Suppressor macrophage (primary cell): ENCODE results near the gene TECPR2.

Source experiments
- DNase-seq, 4 experiments: peaks; one replicate each; pipeline ENCODE4 v3.0.0-alpha.2; 2020 to 2022

The TECPR2 gene

DNA sequence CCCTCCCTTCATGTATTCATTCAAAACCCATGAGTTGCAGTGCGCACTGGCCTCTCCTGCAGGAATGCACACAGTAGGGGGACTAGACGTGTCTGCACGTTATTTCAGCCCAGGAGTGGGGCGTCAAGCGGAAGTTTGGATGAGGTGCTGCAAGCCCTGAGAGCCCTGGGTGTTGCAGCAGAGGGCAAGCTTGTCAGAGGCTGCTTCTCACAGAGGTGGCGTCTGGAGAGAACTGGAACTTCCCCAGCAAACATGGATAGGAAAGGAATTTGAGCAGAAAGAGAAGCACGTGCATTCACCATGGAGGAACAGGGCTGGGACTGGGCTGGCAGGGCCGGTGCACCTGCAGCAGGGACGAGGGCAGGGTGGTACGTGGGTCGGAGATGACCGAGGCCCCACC is 64.9 kb downstream of the TECPR2 start:
- DNase-seq = no peak

DNA sequence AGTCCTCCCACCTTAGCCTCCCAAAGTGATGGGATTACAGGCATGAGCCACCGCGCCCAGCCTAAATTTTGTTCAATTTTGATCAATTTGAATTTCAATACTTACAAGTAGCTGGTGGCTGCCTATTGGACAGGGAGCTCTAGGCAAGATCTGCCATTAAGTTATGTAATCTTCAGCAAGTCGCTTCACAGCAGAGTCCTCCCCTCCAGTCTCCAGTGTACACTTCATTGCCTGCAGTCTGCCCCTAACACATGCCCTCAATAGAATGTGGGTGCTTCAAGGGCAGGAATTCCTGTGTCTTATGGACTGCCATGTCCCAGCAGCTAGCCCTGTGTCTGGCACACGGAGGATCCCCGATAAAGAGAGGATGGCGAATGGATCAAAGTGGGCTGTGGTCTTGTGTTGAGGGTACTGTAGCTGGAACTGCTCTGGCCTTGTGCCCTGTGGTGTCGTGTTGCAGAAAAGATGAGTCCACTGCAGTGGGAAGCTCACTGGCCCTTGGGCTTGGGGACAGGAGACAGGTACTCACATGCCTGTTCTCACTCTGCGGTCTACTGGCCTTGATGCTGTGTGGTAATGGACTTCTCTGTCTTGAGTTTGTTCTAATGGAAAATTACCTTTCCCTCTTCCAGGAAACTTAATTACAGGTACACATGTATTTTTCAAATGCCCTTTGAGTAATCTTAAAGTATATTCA is 67.6 kb downstream of the TECPR2 start:
- no peak for DNase-seq

DNA sequence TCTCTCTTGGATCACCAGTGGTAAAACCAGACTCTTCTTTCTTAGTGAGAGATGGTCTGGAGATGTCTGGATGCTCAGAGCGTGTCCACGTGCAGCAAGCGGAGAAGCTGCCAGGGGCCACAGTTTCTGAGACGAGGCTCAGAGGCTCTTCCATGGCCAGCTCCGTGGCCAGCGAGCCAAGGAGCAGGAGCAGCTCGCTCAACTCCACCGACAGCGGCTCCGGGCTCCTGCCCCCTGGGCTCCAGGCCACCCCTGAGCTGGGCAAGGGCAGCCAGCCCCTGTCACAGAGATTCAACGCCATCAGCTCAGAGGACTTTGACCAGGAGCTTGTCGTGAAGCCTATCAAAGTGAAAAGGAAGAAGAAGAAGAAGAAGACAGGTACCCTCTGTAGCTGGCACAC is 69.0 kb downstream of the TECPR2 start:
- no peak for DNase-seq

DNA sequence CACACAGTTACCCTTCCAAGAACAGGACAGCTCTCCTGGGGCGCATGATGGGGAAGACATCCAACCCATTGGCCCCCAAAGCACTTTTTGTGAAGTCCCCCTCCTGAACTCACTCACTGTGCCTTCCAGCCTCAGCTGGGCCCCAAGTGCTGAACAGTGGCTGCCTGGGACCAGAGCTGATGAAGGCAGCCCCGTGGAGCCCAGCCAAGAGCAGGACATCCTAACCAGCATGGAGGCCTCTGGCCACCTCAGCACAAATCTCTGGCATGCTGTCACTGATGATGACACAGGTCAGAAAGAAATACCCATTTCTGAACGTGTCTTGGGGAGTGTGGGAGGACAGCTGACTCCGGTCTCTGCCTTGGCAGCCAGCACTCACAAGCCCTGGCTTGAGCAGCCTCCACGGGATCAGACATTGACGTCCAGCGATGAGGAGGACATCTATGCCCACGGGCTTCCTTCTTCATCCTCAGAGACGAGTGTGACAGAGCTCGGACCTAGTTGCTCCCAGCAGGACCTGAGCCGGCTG is 72.0 kb downstream of the TECPR2 start:
- DNase-seq = no peak

GRCh38 chr14:102437997-102438915 is 75.5 kb downstream of the TECPR2 start:
- DNase-seq = peak; percentile 84 to 93 (median 88)

DNA sequence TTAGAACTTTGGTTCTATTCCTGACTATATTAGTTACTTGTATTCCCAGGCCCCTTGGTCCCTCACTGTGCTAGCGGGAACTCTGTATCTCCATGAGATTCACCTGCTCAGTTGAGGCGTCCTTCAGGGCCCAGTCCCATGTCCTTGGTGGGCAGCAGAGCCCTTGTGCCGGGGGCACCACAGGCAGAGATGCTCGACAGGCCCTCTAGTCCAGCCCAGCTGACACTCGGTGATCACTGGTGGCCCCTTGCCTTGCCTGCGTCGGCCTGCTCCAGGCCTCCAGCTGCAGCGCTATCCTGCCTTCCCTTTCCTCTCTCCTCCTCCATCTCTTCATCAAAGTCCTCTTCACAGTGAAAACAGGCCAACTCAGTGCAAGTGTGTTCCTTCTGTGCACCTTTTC is 76.8 kb downstream of the TECPR2 start:
- DNase-seq = no peak

DNA sequence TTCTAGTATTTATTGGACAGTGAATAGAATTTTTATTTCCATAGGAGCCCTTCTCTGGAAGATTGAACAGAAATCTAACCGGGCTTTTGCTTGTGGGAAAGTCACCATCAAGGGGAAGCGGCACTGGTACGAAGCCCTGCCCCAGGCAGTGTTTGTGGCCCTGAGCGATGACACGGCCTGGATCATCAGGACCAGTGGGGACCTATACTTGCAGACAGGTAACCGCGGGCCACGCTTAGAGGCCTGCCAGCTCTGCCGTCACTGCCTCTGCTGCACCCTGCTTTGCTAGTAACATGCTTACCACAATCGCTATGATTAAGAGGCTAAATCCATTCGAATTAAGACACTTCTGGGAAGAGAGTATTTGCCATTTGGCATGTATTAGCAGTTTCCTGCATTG is 77.7 kb downstream of the TECPR2 start:
- no peak for DNase-seq

DNA sequence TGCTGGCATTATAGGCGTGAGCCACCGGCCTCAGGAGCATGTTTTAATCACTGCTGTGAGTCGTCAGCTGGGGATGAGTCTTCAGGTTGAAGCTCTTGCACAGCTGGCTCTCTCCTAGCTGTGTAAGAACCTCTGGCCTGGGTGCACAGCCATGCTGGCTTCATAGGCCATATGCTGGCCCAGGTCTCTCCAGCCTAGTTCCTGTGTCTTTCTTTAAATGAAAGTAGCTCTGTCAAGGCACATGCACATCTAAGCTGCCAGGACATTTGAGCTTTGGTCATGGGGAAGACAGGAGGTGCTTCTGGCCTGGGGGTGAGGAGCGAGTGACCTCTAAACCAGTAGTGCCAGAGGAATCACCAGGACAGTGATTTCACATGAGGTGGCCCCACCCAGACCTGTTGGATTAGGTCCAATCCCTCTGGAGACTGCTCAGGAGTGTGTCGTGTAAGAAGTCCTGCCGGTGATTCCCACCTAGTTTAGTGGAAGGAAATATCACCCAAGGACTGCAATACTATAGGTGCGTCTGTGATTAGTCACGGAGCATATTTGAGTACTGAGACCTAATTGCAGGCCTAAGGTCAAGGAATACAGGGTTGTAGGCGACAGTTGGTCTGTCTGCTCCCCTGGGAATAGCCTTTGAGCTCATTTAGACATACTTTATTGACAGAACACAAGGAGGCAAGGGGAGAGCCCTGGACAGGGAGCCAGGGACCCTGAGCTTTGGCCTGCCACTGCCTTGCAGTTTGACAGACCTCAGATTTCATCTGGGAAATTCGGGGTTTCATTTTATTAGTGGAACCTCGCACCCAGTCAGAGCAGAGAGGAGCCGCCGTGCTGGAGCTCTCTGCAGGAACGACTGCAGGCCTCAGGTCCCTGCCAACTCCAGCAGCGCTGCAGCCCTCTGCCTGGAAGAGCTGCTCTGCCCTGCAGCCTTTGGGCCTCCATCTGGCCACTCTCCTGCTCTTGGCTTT is 79.8 kb downstream of the TECPR2 start:
- no peak for DNase-seq

DNA sequence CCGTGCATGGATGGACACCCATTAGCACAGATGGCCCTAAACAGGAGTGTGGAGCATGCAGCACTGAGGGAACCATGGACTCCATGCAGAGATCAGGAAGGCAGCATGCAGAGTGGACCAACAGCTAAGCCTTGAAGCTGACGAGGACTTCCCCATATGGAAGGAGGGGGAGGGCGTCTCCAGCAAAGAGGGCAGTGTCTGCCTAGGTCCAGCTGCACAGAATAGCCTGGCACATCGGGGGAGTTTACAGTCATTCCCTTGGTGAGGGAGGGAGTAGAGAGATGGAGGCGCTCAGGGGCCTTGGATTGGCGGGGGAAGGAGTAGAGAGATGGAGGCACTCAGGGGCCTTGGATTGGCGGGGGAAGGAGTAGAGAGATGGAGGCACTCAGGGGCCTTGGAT is 82.3 kb downstream of the TECPR2 start:
- peak in 2 of 4 experiments; percentile 12 to 29 for DNase-seq

- peak in 3 of 4 experiments; percentile 8 to 34 (median 28) for DNase-seq
Observed at GRCh38 chr14:102445641-102446040, 82.9 kb downstream of the TECPR2 start.

- no peak for DNase-seq
Observed at GRCh38 chr14:102450206-102451063, 87.7 kb downstream of the TECPR2 start.

GRCh38 chr14:102451064-102451352 is 88.3 kb downstream of the TECPR2 start:
- DNase-seq = no peak

GRCh38 chr14:102452302-102452701 is 89.6 kb downstream of the TECPR2 start:
- no peak for DNase-seq

DNA sequence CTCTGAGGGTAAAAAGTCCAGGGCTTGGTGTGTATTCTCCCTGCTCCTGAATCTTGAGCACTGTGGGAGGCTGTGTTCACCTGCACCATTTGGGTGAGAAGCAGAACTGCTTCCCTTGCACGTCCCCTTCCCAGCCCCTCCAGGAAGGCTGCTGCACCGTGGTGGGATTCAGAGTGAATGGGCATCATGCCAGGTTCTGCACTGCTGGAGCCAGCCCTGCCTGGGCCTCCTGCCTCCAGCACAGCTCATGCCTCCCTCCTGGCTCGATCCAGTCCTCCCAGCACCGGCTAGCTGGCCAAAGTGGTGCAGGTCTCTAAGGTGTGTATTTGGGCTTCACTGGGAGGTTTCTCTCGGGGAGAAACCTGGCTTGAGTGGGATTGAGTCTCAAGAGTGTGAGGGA is 92.0 kb downstream of the TECPR2 start:
- DNase-seq = no peak

- peak in 1 of 4 experiments; percentile 13 for DNase-seq
Observed at GRCh38 chr14:102457509-102457908, 94.8 kb downstream of the TECPR2 start.

- DNase-seq = no peak
Observed at GRCh38 chr14:102461490-102462338, 99.0 kb downstream of the TECPR2 start.

- no peak for DNase-seq
Observed at GRCh38 chr14:102462391-102462790, 99.7 kb downstream of the TECPR2 start.

GRCh38 chr14:102464006-102464405 is 101.3 kb downstream of the TECPR2 start:
- no peak for DNase-seq

- DNase-seq = no peak
Observed at GRCh38 chr14:102464846-102465341, 102.2 kb downstream of the TECPR2 start.

- DNase-seq = no peak
Observed at GRCh38 chr14:102469261-102469660, 106.5 kb downstream of the TECPR2 start.
